K562 (cell line): Measurements from ENCODE around the gene CLCN6. TPM values are rescaled to one million over a fixed set of nuclear protein-coding genes. Genes with fewer than 3 reads are reported as not detected.

ENCODE experiments used
- BDP1 ChIP-seq: IDR thresholded peaks from 3 replicates; pipeline ENCODE4 v1.6.1; 2011; ENCODE audit not compliant: insufficient read length, insufficient read depth
- CC2D1A ChIP-seq: fragments of 450-650 bp; IDR thresholded peaks from 2 replicates; pipeline ENCODE4 v1.6.1; 2017; ENCODE audit warnings: mild to moderate bottlenecking
- ETS1 ChIP-seq: conservative IDR thresholded peaks from 2 replicates; pipeline ENCODE4 v1.6.1; 2011; ENCODE audit warnings: low read depth, mild to moderate bottlenecking, low read length; ENCODE audit not compliant: control insufficient read depth
- NR2C2 ChIP-seq, 2 experiments: fragments of 200-800 bp in 1 of 2; sonication (Bioruptor generic) in 1 of 2; sonication (generic) in 1 of 2; formaldehyde crosslinking in 1 of 2; IDR thresholded peaks; 2 replicates each; pipeline versions ENCODE4 v1.6.1 to v1.8.0; 2016 to 2022; ENCODE audit warnings: mild to moderate bottlenecking in 1 of 2, missing compliant biosample characterization in 1 of 2, missing genetic modification characterization in 1 of 2, missing genetic modification reagents in 1 of 2
- SMAD4 ChIP-seq: fragments of 250-450 bp; sonication (Bioruptor Pico); conservative IDR thresholded peaks from 2 replicates; pipeline ENCODE4 v1.8.0; 2021; ENCODE audit warnings: inconsistent platforms, mild to moderate bottlenecking, moderate library complexity
- SMC3 ChIP-seq: conservative IDR thresholded peaks from 2 replicates; pipeline ENCODE4 v1.6.1; 2011; ENCODE audit warnings: low read depth, low read length, improper control_type of control experiment; ENCODE audit not compliant: insufficient read depth
- TCF3 ChIP-seq: sonication (generic); formaldehyde crosslinking; IDR thresholded peaks from 2 replicates; pipeline ENCODE4 v1.4.0; 2020; ENCODE audit warnings: mild to moderate bottlenecking, missing genetic modification reagents
- USF1 ChIP-seq: sonication (generic); formaldehyde crosslinking; IDR thresholded peaks from 2 replicates; pipeline ENCODE4 v1.9.0; 2022; ENCODE audit warnings: mild to moderate bottlenecking, missing genetic modification reagents
- XRCC5 ChIP-seq: fragments of 200-400 bp; formaldehyde crosslinking; IDR thresholded peaks from 2 replicates; pipeline ENCODE4 v1.6.1; 2017; ENCODE audit warnings: low read depth, mild to moderate bottlenecking, low read length
- ZNF134 ChIP-seq: fragments of 250-450 bp; sonication (Bioruptor Pico); conservative IDR thresholded peaks from 2 replicates; pipeline ENCODE4 v1.4.0; 2020
- ZNF175 ChIP-seq: fragments of 200-800 bp; sonication (Bioruptor generic); IDR thresholded peaks from 2 replicates; pipeline ENCODE4 v1.6.1; 2016; ENCODE audit warnings: low read depth, mild to moderate bottlenecking, missing genetic modification characterization, missing compliant biosample characterization
- ZNF224 ChIP-seq: sonication (generic); formaldehyde crosslinking; IDR thresholded peaks from 2 replicates; pipeline ENCODE4 v1.8.0; 2022; ENCODE audit warnings: mild to moderate bottlenecking, missing genetic modification reagents
- ZNF324 ChIP-seq: fragments of 250-450 bp; sonication (Bioruptor Pico); IDR thresholded peaks from 2 replicates; pipeline ENCODE4 v1.4.0; 2020; ENCODE audit warnings: mild to moderate bottlenecking
- ZNF589 ChIP-seq: fragments of 200-800 bp; sonication (Bioruptor generic); IDR thresholded peaks from 2 replicates; pipeline ENCODE4 v1.6.1; 2016; ENCODE audit warnings: low read depth, missing genetic modification characterization, missing compliant biosample characterization
- ZNF764 ChIP-seq: fragments of 250-450 bp; sonication (Bioruptor Pico); IDR thresholded peaks from 2 replicates; pipeline ENCODE4 v1.4.0; 2020; ENCODE audit warnings: low read depth, mild to moderate bottlenecking, moderate library complexity
- polyA plus RNA-seq, 8 experiments: library from polyadenylated mRNA; depleted of rRNA in 4 of 8; stranded (reverse) in 5 of 8; unstranded in 3 of 8; fragments of >200 nt; fragmentation: Nextera tagmentation in 2 of 8; fragmentation: Illumina TruSeq in 1 of 8; extraction: Ambion mirVana in 2 of 8; extraction: Trizol in 1 of 8; gene quantifications; 2 replicates each; pipeline versions ENCODE4 v1.2.1 to v1.2.3, GENCODE V29; 2011 to 2014; ENCODE audit warnings: inconsistent platforms in 1 of 8, missing spikeins in 1 of 8
- total RNA-seq, 7 experiments: library from RNA; depleted of rRNA in 6 of 7; stranded (reverse); fragments of >200 nt in 6 of 7; fragmentation: Illumina TruSeq in 2 of 7; extraction: Trizol in 2 of 7; gene quantifications; 2 replicates each; pipeline versions ENCODE4 v1.2.1 to v1.2.3, GENCODE V29; 2011 to 2021; ENCODE audit warnings: low replicate concordance in 1 of 7
- TF ChIP-seq, protein P1 (sequence below): sonication (generic); formaldehyde crosslinking; IDR thresholded peaks from 2 replicates; pipeline ENCODE4 v1.8.1; 2023; ENCODE audit warnings: mild to moderate bottlenecking, missing genetic modification reagents
- TF ChIP-seq, protein P2 (sequence below): fragments of 250-450 bp; sonication (Bioruptor Pico); IDR thresholded peaks from 2 replicates; pipeline ENCODE4 v1.8.0; 2022; ENCODE audit warnings: moderate library complexity, mild to moderate bottlenecking, inconsistent platforms
- TF ChIP-seq, protein P3 (sequence below): sonication (generic); formaldehyde crosslinking; IDR thresholded peaks from 2 replicates; pipeline ENCODE4 v1.9.0; 2022; ENCODE audit warnings: mild to moderate bottlenecking, missing genetic modification reagents
- TF ChIP-seq, protein P4 (sequence below): sonication (generic); formaldehyde crosslinking; IDR thresholded peaks from 2 replicates; pipeline ENCODE4 v1.8.0; 2022; ENCODE audit warnings: mild to moderate bottlenecking, missing genetic modification reagents, borderline replicate concordance

Gene CLCN6
- total and polyA plus RNA-seq, 9 of the 15 experiments (the other 6 are each of a cell fraction or from before 2014, with no cell fraction given), result 2.0 to 21.8 (median 13.6) TPM

DNA sequence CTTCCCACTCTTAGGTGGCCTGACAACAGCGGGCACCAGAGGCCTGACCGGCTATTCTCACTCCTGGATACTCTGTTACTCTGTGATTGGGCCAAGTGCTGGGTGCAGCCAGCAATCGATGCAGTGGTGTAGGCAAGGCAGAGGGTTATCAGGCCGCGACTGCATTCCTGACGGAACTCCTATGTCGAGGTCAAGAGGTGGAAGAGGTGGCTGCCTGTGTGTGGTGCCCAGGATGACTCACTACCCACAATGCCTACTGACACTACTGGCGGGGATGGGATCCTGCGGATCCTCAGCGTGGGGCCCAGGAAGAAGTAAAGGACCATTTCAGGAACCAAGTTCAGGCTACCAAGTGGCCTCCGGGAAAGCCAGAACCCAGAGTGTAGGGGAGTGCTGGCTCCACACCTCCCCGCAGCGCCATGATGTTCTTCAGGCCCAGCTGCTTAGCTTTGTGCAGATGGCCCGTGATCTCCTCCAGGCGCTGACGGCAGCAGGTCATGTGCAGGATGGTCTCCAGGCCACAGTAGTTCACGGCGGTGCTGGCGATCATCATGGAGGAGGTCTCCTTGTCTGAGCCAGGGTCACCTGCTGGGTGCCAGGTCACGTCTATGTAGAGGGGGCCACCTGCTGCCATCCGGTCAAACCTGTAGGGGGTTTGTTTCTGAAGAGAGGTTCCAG lies 5.1 kb upstream of the CLCN6 start (continued):
- TF ChIP-seq, protein P1, sequence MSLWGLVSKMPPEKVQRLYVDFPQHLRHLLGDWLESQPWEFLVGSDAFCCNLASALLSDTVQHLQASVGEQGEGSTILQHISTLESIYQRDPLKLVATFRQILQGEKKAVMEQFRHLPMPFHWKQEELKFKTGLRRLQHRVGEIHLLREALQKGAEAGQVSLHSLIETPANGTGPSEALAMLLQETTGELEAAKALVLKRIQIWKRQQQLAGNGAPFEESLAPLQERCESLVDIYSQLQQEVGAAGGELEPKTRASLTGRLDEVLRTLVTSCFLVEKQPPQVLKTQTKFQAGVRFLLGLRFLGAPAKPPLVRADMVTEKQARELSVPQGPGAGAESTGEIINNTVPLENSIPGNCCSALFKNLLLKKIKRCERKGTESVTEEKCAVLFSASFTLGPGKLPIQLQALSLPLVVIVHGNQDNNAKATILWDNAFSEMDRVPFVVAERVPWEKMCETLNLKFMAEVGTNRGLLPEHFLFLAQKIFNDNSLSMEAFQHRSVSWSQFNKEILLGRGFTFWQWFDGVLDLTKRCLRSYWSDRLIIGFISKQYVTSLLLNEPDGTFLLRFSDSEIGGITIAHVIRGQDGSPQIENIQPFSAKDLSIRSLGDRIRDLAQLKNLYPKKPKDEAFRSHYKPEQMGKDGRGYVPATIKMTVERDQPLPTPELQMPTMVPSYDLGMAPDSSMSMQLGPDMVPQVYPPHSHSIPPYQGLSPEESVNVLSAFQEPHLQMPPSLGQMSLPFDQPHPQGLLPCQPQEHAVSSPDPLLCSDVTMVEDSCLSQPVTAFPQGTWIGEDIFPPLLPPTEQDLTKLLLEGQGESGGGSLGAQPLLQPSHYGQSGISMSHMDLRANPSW, result no peak
- no peak for TF ChIP-seq BDP1
- peak; percentile 53; the same call in 1 of the 2 replicates for TF ChIP-seq TCF3 (CRISPR knock-in tag)
- TF ChIP-seq, protein P2, sequence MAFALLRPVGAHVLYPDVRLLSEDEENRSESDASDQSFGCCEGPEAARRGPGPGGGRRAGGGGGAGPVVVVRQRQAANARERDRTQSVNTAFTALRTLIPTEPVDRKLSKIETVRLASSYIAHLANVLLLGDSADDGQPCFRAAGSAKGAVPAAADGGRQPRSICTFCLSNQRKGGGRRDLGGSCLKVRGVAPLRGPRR, result peak; percentile 58; the same call in 1 of the 2 replicates
- TF ChIP-seq NR2C2 (CRISPR knock-in tag; IDR thresholded peaks at IDR 0.05), result no peak
- TF ChIP-seq NR2C2 (tag; IDR thresholded peaks at IDR 0.05), result peak; percentile 80
- TF ChIP-seq ZNF589 (CRISPR knock-in tag), result peak; percentile 42; the same call in 1 of the 2 replicates
- 0 out of 2 replicates have a peak, but pooled peaks have one; percentile 5 for TF ChIP-seq ZNF134 (CRISPR knock-in tag)
- TF ChIP-seq, protein P3, sequence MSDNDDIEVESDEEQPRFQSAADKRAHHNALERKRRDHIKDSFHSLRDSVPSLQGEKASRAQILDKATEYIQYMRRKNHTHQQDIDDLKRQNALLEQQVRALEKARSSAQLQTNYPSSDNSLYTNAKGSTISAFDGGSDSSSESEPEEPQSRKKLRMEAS (CRISPR knock-in tag), result peak; percentile 15; the same call in 1 of the 2 replicates
- peak; percentile 66 for TF ChIP-seq ZNF175 (CRISPR knock-in tag)
- no peak for TF ChIP-seq ZNF224 (CRISPR knock-in tag)
- TF ChIP-seq ZNF324 (CRISPR knock-in tag), result 0 out of 2 replicates have a peak, but pooled peaks have one; percentile 6
- TF ChIP-seq SMAD4, result peak; percentile 86
- TF ChIP-seq XRCC5, result 0 out of 2 replicates have a peak, but pooled peaks have one; percentile 37
- TF ChIP-seq ETS1, result peak; percentile 28; the same call in 1 of the 2 replicates
- TF ChIP-seq, protein P4, sequence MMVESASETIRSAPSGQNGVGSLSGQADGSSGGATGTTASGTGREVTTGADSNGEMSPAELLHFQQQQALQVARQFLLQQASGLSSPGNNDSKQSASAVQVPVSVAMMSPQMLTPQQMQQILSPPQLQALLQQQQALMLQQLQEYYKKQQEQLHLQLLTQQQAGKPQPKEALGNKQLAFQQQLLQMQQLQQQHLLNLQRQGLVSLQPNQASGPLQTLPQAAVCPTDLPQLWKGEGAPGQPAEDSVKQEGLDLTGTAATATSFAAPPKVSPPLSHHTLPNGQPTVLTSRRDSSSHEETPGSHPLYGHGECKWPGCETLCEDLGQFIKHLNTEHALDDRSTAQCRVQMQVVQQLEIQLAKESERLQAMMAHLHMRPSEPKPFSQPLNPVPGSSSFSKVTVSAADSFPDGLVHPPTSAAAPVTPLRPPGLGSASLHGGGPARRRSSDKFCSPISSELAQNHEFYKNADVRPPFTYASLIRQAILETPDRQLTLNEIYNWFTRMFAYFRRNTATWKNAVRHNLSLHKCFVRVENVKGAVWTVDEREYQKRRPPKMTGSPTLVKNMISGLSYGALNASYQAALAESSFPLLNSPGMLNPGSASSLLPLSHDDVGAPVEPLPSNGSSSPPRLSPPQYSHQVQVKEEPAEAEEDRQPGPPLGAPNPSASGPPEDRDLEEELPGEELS (CRISPR knock-in tag), result no peak
- 0 out of 2 replicates have a peak, but pooled peaks have one; percentile 6 for TF ChIP-seq ZNF764 (CRISPR knock-in tag)
- peak; percentile 52; the same call in 1 of the 2 replicates for TF ChIP-seq CC2D1A
- TF ChIP-seq SMC3, result no peak
- TF ChIP-seq USF1 (CRISPR knock-in tag), result peak; percentile 58; the same call in 1 of the 2 replicates
